Glomerular visceral epithelial cell (primary cell): Measurements from ENCODE around the gene MRPS22.
"Not testable (repeated sequence)": the region's sequence is repeated elsewhere in the genome, so short reads cannot be mapped to it uniquely, and the experiment has no call there.

ENCODE experiments used
- DNase-seq: peaks from one replicate; pipeline ENCODE4 v3.0.0-alpha.2; 2016; ENCODE audit errors: extremely low spot score

Gene MRPS22

GRCh38 chr3:139311557-139311956 lies 32.3 kb upstream of the MRPS22 start:
- no peak for DNase-seq

GRCh38 chr3:139312416-139312815 lies 31.4 kb upstream of the MRPS22 start:
- DNase-seq = no peak

GRCh38 chr3:139312959-139313358 lies 30.9 kb upstream of the MRPS22 start:
- DNase-seq = no peak

GRCh38 chr3:139313921-139314320 lies 29.9 kb upstream of the MRPS22 start:
- no peak for DNase-seq

GRCh38 chr3:139317215-139317614 lies 26.6 kb upstream of the MRPS22 start:
- DNase-seq = no peak

GRCh38 chr3:139317660-139318430 lies 26.0 kb upstream of the MRPS22 start:
- DNase-seq = peak; percentile 35

- DNase-seq = peak; percentile 46
Observed at GRCh38 chr3:139318431-139318816, 25.4 kb upstream of the MRPS22 start.

- DNase-seq = no peak
Observed at GRCh38 chr3:139318826-139319225, 25.0 kb upstream of the MRPS22 start.

- no peak for DNase-seq
Observed at GRCh38 chr3:139319428-139320402, 24.1 kb upstream of the MRPS22 start.

- DNase-seq = no peak
Observed at GRCh38 chr3:139320551-139321309, 23.1 kb upstream of the MRPS22 start.

- DNase-seq = no peak
Observed at GRCh38 chr3:139322346-139322745, 21.5 kb upstream of the MRPS22 start.

GRCh38 chr3:139323146-139323545 lies 20.7 kb upstream of the MRPS22 start:
- no peak for DNase-seq

- DNase-seq = no peak
Observed at GRCh38 chr3:139324456-139324855, 19.4 kb upstream of the MRPS22 start.

- DNase-seq = no peak
Observed at GRCh38 chr3:139325551-139325950, 18.3 kb upstream of the MRPS22 start.

GRCh38 chr3:139326131-139326530 lies 17.7 kb upstream of the MRPS22 start:
- no peak for DNase-seq

GRCh38 chr3:139326707-139327106 lies 17.1 kb upstream of the MRPS22 start:
- no peak for DNase-seq

- no peak for DNase-seq
Observed at GRCh38 chr3:139327231-139327630, 16.6 kb upstream of the MRPS22 start.

GRCh38 chr3:139327861-139328260 lies 16.0 kb upstream of the MRPS22 start:
- no peak for DNase-seq

GRCh38 chr3:139328356-139328755 lies 15.5 kb upstream of the MRPS22 start:
- no peak for DNase-seq

- peak; percentile 87 for DNase-seq
Observed at GRCh38 chr3:139329364-139329850, 14.4 kb upstream of the MRPS22 start.

GRCh38 chr3:139332092-139332491 lies 11.7 kb upstream of the MRPS22 start:
- no peak for DNase-seq

- not testable (repeated sequence) for DNase-seq
Observed at GRCh38 chr3:139334675-139335074, 9.1 kb upstream of the MRPS22 start.
